SK-N-SH (cell line): ENCODE results near the gene PKN3. TPM values are rescaled to one million over a fixed set of nuclear protein-coding genes. Genes with fewer than 3 reads are reported as not detected.

Experiments
- CTCF ChIA-PET: fragments of 300-600, 350-600 bp; formaldehyde crosslinking; extraction: SDS; loops from one replicate; lab custom pipeline; 2021; lab: Yijun Ruan, JAX
- POLR2A ChIA-PET: fragments of 350-600 bp; sonication (Branson Sonifier 250); formaldehyde crosslinking; extraction: SDS; loops from one replicate; lab custom pipeline; 2020; ENCODE audit warnings: antibody characterized with exemption, inconsistent platforms; lab: Yijun Ruan, JAX
- DNase-seq: peaks from one replicate; pipeline ENCODE4 v3.0.0; 2012
- H2AFZ ChIP-seq: fragments of 200-600 bp; sonication (generic); 2 replicates; pipeline ENCODE4 v1.8.1; 2016; ENCODE audit warnings: antibody characterized with exemption, mild to moderate bottlenecking, low read depth
- H3F3A ChIP-seq: fragments of 200-600 bp; sonication (generic); replicated peaks from 2 replicates; pipeline ENCODE3; 2016; ENCODE audit warnings: antibody characterized with exemption, mild to moderate bottlenecking; ENCODE audit not compliant: insufficient read depth
- H3K27ac ChIP-seq, 2 experiments: fragments of 200-500 bp in 1 of 2; fragments of 200-600 bp in 1 of 2; sonication (Bioruptor generic) in 1 of 2; sonication (generic), shearing (Covaris generic) in 1 of 2; 2 replicates each; pipeline versions ENCODE4 v1.5.1 to v1.6.1; 2014 to 2016; ENCODE audit warnings: low read depth in 2 of 2, inconsistent platforms in 1 of 2, low read length in 1 of 2, mild to moderate bottlenecking in 1 of 2, mixed read lengths in 1 of 2
- H3K27me3 ChIP-seq: fragments of 200-600 bp; sonication (generic), shearing (Covaris generic); 2 replicates; pipeline ENCODE4 v1.6.1; 2016; ENCODE audit warnings: mixed run types; ENCODE audit not compliant: insufficient read depth
- H3K36me3 ChIP-seq, 2 experiments: fragments of 200-500 bp in 1 of 2; fragments of 200-600 bp in 1 of 2; sonication (Bioruptor generic) in 1 of 2; sonication (generic) in 1 of 2; replicated peaks in 1 of 2; 2 replicates each; pipeline versions ENCODE3 to v1.5.1; 2014 to 2016; ENCODE audit warnings: low read length in 1 of 2, mild to moderate bottlenecking in 1 of 2; ENCODE audit not compliant: insufficient read depth in 2 of 2, control insufficient read depth in 1 of 2
- H3K4me1 ChIP-seq, 2 experiments: fragments of 200-500 bp in 1 of 2; fragments of 200-600 bp in 1 of 2; sonication (Bioruptor generic) in 1 of 2; sonication (generic), shearing (Covaris generic) in 1 of 2; 2 replicates each; pipeline versions ENCODE4 v1.5.1 to v1.6.1; 2014 to 2016; ENCODE audit warnings: low read depth in 1 of 2, low read length in 1 of 2, mixed run types in 1 of 2; ENCODE audit not compliant: insufficient read depth in 2 of 2, control insufficient read depth in 1 of 2
- H3K4me2 ChIP-seq: fragments of 200-600 bp; sonication (generic), shearing (Covaris generic); 2 replicates; pipeline ENCODE4 v1.6.1; 2017; ENCODE audit warnings: mixed run types
- H3K4me3 ChIP-seq, 2 experiments: fragments of 200-500 bp in 1 of 2; fragments of 200-600 bp in 1 of 2; sonication (Bioruptor generic) in 1 of 2; sonication (generic), shearing (Covaris generic) in 1 of 2; 2 replicates each; pipeline versions ENCODE4 v1.5.1 to v1.8.1; 2014 to 2016; ENCODE audit warnings: low read depth in 2 of 2, inconsistent platforms in 1 of 2, low read length in 1 of 2, mild to moderate bottlenecking in 1 of 2, mixed read lengths in 1 of 2, moderate library complexity in 1 of 2
- H3K79me2 ChIP-seq: fragments of 200-600 bp; sonication (generic); 2 replicates; pipeline ENCODE4 v1.8.1; 2017; ENCODE audit warnings: mild to moderate bottlenecking; ENCODE audit not compliant: insufficient read depth
- H3K9ac ChIP-seq: fragments of 200-600 bp; sonication (generic); 2 replicates; pipeline ENCODE4 v1.6.1; 2017; ENCODE audit warnings: mixed run types
- H3K9me2 ChIP-seq: fragments of 200-600 bp; sonication (generic); 2 replicates; pipeline ENCODE4 v1.6.1; 2017; ENCODE audit warnings: mixed run types
- H3K9me3 ChIP-seq: fragments of 200-600 bp; sonication (generic); 2 replicates; pipeline ENCODE4 v1.6.1; 2017; ENCODE audit warnings: mixed run types, mild to moderate bottlenecking, moderate library complexity
- H4K20me1 ChIP-seq: fragments of 200-600 bp; sonication (generic); 2 replicates; pipeline ENCODE4 v1.6.1; 2017; ENCODE audit warnings: mild to moderate bottlenecking, mixed run types; ENCODE audit not compliant: insufficient read depth
- CHD2 ChIP-seq: fragments of 150-350 bp; IDR thresholded peaks from 2 replicates; pipeline ENCODE4 v1.6.1; 2018; ENCODE audit warnings: low read length; ENCODE audit not compliant: partially characterized antibody
- CTCF ChIP-seq: fragments of 200-600 bp; sonication (generic); IDR thresholded peaks from 2 replicates; pipeline ENCODE4 v1.6.1; 2017; ENCODE audit warnings: antibody characterized with exemption, mild to moderate bottlenecking, moderate library complexity
- FOSL2 ChIP-seq: IDR thresholded peaks from 2 replicates; pipeline ENCODE4 v1.4.0; 2012; ENCODE audit warnings: low read depth, mild to moderate bottlenecking, moderate library complexity, borderline replicate concordance
- JUND ChIP-seq: IDR thresholded peaks from 2 replicates; pipeline ENCODE4 v1.4.0; 2012
- MEF2A ChIP-seq: IDR thresholded peaks from 2 replicates; pipeline ENCODE4 v1.4.0; 2012; ENCODE audit warnings: low read depth, borderline replicate concordance
- NFIC ChIP-seq: IDR thresholded peaks from 2 replicates; pipeline ENCODE4 v1.4.0; 2012; ENCODE audit warnings: borderline replicate concordance
- RCOR1 ChIP-seq: fragments of 150-350 bp; IDR thresholded peaks from 2 replicates; pipeline ENCODE4 v1.6.1; 2017; ENCODE audit warnings: antibody characterized with exemption, low read length
- TCF12 ChIP-seq: IDR thresholded peaks from 2 replicates; pipeline ENCODE4 v1.4.0; 2012
- TEAD4 ChIP-seq: IDR thresholded peaks from 2 replicates; pipeline ENCODE4 v1.4.0; 2012; ENCODE audit warnings: mild to moderate bottlenecking, borderline replicate concordance; ENCODE audit not compliant: insufficient read depth
- USF1 ChIP-seq: IDR thresholded peaks from 2 replicates; pipeline ENCODE4 v1.4.0; 2012; ENCODE audit warnings: low read depth, borderline replicate concordance
- WGBS: methylation state at CpG from one replicate; pipeline ENCODE4 v1.1.6; 2017; ENCODE audit warnings: low lambda C conversion rate; 5-methylcytosine and 5-hydroxymethylcytosine counted together
- polyA plus RNA-seq, 3 experiments: library from polyadenylated mRNA; depleted of rRNA; stranded (reverse); fragments of >200 nt; gene quantifications; 2 replicates each; pipeline ENCODE4 v1.2.3, GENCODE V29; 2012

Gene PKN3
- polyA plus RNA-seq, 1 of the 3 experiments (the other 2 are of a cell fraction) = 7.8 TPM

- Histone ChIP-seq H3K9me3 (no peaks in the 10 kb centered on the region), H2AFZ (no peak overlapping the region), H3K4me3 (no peak overlapping the region), H3K4me2 (no peak overlapping the region), H3K27ac (no peak overlapping the region), H3K9ac (no peak overlapping the region), H3K9me2 (no peaks in the 10 kb centered on the region), H4K20me1 (no peaks in the 10 kb centered on the region), H3F3A (no peaks in the 10 kb centered on the region), H3K4me1 (no peaks in the 10 kb centered on the region), H3K79me2 (no peaks in the 10 kb centered on the region), H3K27me3 (no peaks in the 10 kb centered on the region), H3K36me3 (no peaks in the 10 kb centered on the region)
- 85% methylated on average over 10 of the region's 10 CpGs for WGBS
- POLR2A ChIA-PET = interaction anchor here (0.6 kb wide), 1 partner anchor 65 kb away, joined by 3 read pairs; no protein-coding TSS in a partner anchor
- TF ChIP-seq CHD2 = no peak
- TF ChIP-seq TEAD4 = no peak
- DNase-seq = no peak
- CTCF ChIA-PET = no interaction called here
These were observed 24.5 kb upstream of the PKN3 start for GRCh38 chr9:128677794-128678193.

GRCh38 chr9:128683340-128684064 lies 18.8 kb upstream of the PKN3 start:
- Histone ChIP-seq H3K9ac (no peak overlapping the region), H2AFZ (no peak overlapping the region), H3K27me3 (no peaks in the 10 kb centered on the region), H3K4me2 (no peak overlapping the region), H3F3A (no peaks in the 10 kb centered on the region), H3K36me3 (no peaks in the 10 kb centered on the region), H3K9me3 (no peaks in the 10 kb centered on the region), H3K4me1 (peaks cover 0 to 3% of the 10 kb centered on the region in 2 experiments; a peak in 1 of 4 replicates), H3K9me2 (no peaks in the 10 kb centered on the region), H4K20me1 (no peaks in the 10 kb centered on the region), H3K4me3 (no peak overlapping the region), H3K27ac (no peak overlapping the region)
- CTCF ChIA-PET = no interaction called here
- no peak for DNase-seq
- WGBS = 72% methylated on average over 12 of the region's 21 CpGs
- POLR2A ChIA-PET = no interaction called here
- TF ChIP-seq MEF2A (no peak), JUND (no peak), CTCF (no peak), CHD2 (no peak), RCOR1 (no peak), FOSL2 (no peak), USF1 (no peak), NFIC (no peak), TCF12 (no peak)
- TF ChIP-seq, all 33 proteins: peak for 0
- no peaks in the 10 kb centered on the region for H3K79me2 ChIP-seq
